ENCODE results near the gene ANTXR1. TPM values are rescaled to one million over a fixed set of nuclear protein-coding genes. Genes with fewer than 3 reads are reported as not detected.
A peak's percentile ranks its signal among the peaks of the same experiment; 100 is the strongest.

ANTXR1 gene
- polyA plus RNA-seq, 1 donor from 2014 or later = not detected

GRCh38 chr2:69152847-69153583 is 140.0 kb downstream of the ANTXR1 start:
- Mint-ChIP-seq H3K4me1 (no peaks in the 10 kb centered on the region), H3K27me3 (peaks cover 6% of the 10 kb centered on the region), H3K4me3 (no peak overlapping the region), H3K27ac (peak overlapping the region in 1 of 3 donors; percentile 24), H3K36me3 (no peaks in the 10 kb centered on the region), H3K9me3 (no peaks in the 10 kb centered on the region)

- Mint-ChIP-seq H3K27me3 (peaks cover 6% of the 10 kb centered on the region), H3K4me3 (no peak overlapping the region), H3K9me3 (no peaks in the 10 kb centered on the region), H3K4me1 (no peaks in the 10 kb centered on the region), H3K27ac (no peak overlapping the region), H3K36me3 (no peaks in the 10 kb centered on the region)
Observed at GRCh38 chr2:69154106-69154505, 141.1 kb downstream of the ANTXR1 start.

- Mint-ChIP-seq H3K27me3 (peaks cover 6% of the 10 kb centered on the region), H3K36me3 (no peaks in the 10 kb centered on the region), H3K9me3 (no peaks in the 10 kb centered on the region), H3K4me3 (no peak overlapping the region), H3K4me1 (no peaks in the 10 kb centered on the region), H3K27ac (no peak overlapping the region)
Observed at GRCh38 chr2:69156624-69157023, 143.6 kb downstream of the ANTXR1 start.

- Mint-ChIP-seq H3K27ac (no peak overlapping the region), H3K4me1 (no peaks in the 10 kb centered on the region), H3K9me3 (no peaks in the 10 kb centered on the region), H3K4me3 (no peak overlapping the region), H3K27me3 (peaks cover 4% of the 10 kb centered on the region), H3K36me3 (no peaks in the 10 kb centered on the region)
Observed at GRCh38 chr2:69157441-69157840, 144.5 kb downstream of the ANTXR1 start.

- Mint-ChIP-seq H3K27me3 (peaks cover 6% of the 10 kb centered on the region), H3K4me3 (no peak overlapping the region), H3K36me3 (no peaks in the 10 kb centered on the region), H3K9me3 (no peaks in the 10 kb centered on the region), H3K27ac (no peak overlapping the region), H3K4me1 (peaks cover 0 to 6% (median 2%) of the 10 kb centered on the region in 3 donors)
Observed at GRCh38 chr2:69159986-69160385, 147.0 kb downstream of the ANTXR1 start.

- Mint-ChIP-seq H3K36me3 (no peaks in the 10 kb centered on the region), H3K9me3 (no peaks in the 10 kb centered on the region), H3K4me1 (peaks cover 0 to 6% (median 2%) of the 10 kb centered on the region in 3 donors), H3K27ac (no peak overlapping the region), H3K4me3 (no peak overlapping the region), H3K27me3 (peaks cover 11% of the 10 kb centered on the region)
Observed at GRCh38 chr2:69162057-69162456, 149.1 kb downstream of the ANTXR1 start.

- no peaks in the 10 kb centered on the region for H3K9me3 Mint-ChIP-seq
- no peak overlapping the region for H3K27ac Mint-ChIP-seq
- peaks cover 0 to 6% (median 2%) of the 10 kb centered on the region in 3 donors for H3K4me1 Mint-ChIP-seq
- H3K27me3 Mint-ChIP-seq = peaks cover 13% of the 10 kb centered on the region
- no peaks in the 10 kb centered on the region for H3K36me3 Mint-ChIP-seq
- no peak overlapping the region for H3K4me3 Mint-ChIP-seq
Observed at GRCh38 chr2:69163109-69163508, 150.1 kb downstream of the ANTXR1 start.

- peaks cover 0 to 6% (median 2%) of the 10 kb centered on the region in 3 donors for H3K4me1 Mint-ChIP-seq
- H3K27me3 Mint-ChIP-seq = peaks cover 16% of the 10 kb centered on the region
- no peaks in the 10 kb centered on the region for H3K36me3 Mint-ChIP-seq
- no peak overlapping the region for H3K27ac Mint-ChIP-seq
- no peak overlapping the region for H3K4me3 Mint-ChIP-seq
- H3K9me3 Mint-ChIP-seq = no peaks in the 10 kb centered on the region
Observed at GRCh38 chr2:69163556-69163955, 150.6 kb downstream of the ANTXR1 start.

- Mint-ChIP-seq H3K36me3 (no peaks in the 10 kb centered on the region), H3K9me3 (no peaks in the 10 kb centered on the region), H3K27ac (no peak overlapping the region), H3K27me3 (peaks cover 17% of the 10 kb centered on the region), H3K4me1 (peaks cover 0 to 6% (median 2%) of the 10 kb centered on the region in 3 donors), H3K4me3 (no peak overlapping the region)
Observed at GRCh38 chr2:69164061-69164778, 151.2 kb downstream of the ANTXR1 start.

- H3K27me3 Mint-ChIP-seq = peaks cover 25% of the 10 kb centered on the region
- peaks cover 0 to 6% (median 2%) of the 10 kb centered on the region in 3 donors for H3K4me1 Mint-ChIP-seq
- no peaks in the 10 kb centered on the region for H3K36me3 Mint-ChIP-seq
- no peak overlapping the region for H3K27ac Mint-ChIP-seq
- no peaks in the 10 kb centered on the region for H3K9me3 Mint-ChIP-seq
- no peak overlapping the region for H3K4me3 Mint-ChIP-seq
Observed at GRCh38 chr2:69165091-69165880, 152.3 kb downstream of the ANTXR1 start.

- Mint-ChIP-seq H3K36me3 (no peaks in the 10 kb centered on the region), H3K4me1 (peaks cover 0 to 6% (median 2%) of the 10 kb centered on the region in 3 donors), H3K9me3 (no peaks in the 10 kb centered on the region), H3K4me3 (no peak overlapping the region), H3K27ac (no peak overlapping the region), H3K27me3 (peaks cover 31% of the 10 kb centered on the region)
Observed at GRCh38 chr2:69166465-69166811, 153.5 kb downstream of the ANTXR1 start.

- Mint-ChIP-seq H3K4me1 (peaks cover 0 to 6% (median 2%) of the 10 kb centered on the region in 3 donors), H3K9me3 (no peaks in the 10 kb centered on the region), H3K36me3 (no peaks in the 10 kb centered on the region), H3K4me3 (no peak overlapping the region), H3K27me3 (peaks cover 31% of the 10 kb centered on the region), H3K27ac (no peak overlapping the region)
Observed at GRCh38 chr2:69166812-69167468, 154.0 kb downstream of the ANTXR1 start.

GRCh38 chr2:69167469-69167822 is 154.5 kb downstream of the ANTXR1 start:
- H3K36me3 Mint-ChIP-seq = no peaks in the 10 kb centered on the region
- H3K27ac Mint-ChIP-seq = no peak overlapping the region
- H3K9me3 Mint-ChIP-seq = no peaks in the 10 kb centered on the region
- H3K4me1 Mint-ChIP-seq = peaks cover 0 to 6% (median 2%) of the 10 kb centered on the region in 3 donors
- peaks cover 31% of the 10 kb centered on the region for H3K27me3 Mint-ChIP-seq
- no peak overlapping the region for H3K4me3 Mint-ChIP-seq

- peaks cover 31% of the 10 kb centered on the region for H3K27me3 Mint-ChIP-seq
- no peaks in the 10 kb centered on the region for H3K9me3 Mint-ChIP-seq
- H3K36me3 Mint-ChIP-seq = no peaks in the 10 kb centered on the region
- H3K27ac Mint-ChIP-seq = no peak overlapping the region
- H3K4me1 Mint-ChIP-seq = peaks cover 0 to 2% (median 2%) of the 10 kb centered on the region in 3 donors
- no peak overlapping the region for H3K4me3 Mint-ChIP-seq
Observed at GRCh38 chr2:69168144-69168813, 155.3 kb downstream of the ANTXR1 start.
